HepG2 (cell line): Measurements from ENCODE around the gene IL36A. TPM values are rescaled to one million over a fixed set of nuclear protein-coding genes. Genes with fewer than 3 reads are reported as not detected.

Experiments used
- ATAC-seq: fragments of 200-7000 bp; cut with Tn5 transposase; 3 replicates; pipeline ENCODE4 v1.9.1; 2020; ENCODE audit warnings: mild to moderate bottlenecking, moderate library complexity
- BruUV-seq: library from RNA; stranded (reverse); fragments of 400-500 nt; replicated peaks from 2 replicates; lab custom pipeline; 2021; lab: Mats Ljungman, UMichigan
- CTCF ChIA-PET: fragments of 300-600 bp; formaldehyde crosslinking; extraction: SDS; loops from one replicate; lab custom pipeline; 2021; ENCODE audit warnings: low total read pairs, inconsistent platforms, low intra/inter-chr PET ratio; lab: Yijun Ruan, JAX
- POLR2A ChIA-PET: fragments of 350-600 bp; sonication (Branson Sonifier 250); formaldehyde crosslinking; loops from one replicate; lab custom pipeline; 2020; ENCODE audit warnings: antibody characterized with exemption, inconsistent platforms; lab: Yijun Ruan, JAX
- DNase-seq: peaks from one replicate; pipeline ENCODE4 v3.0.0-alpha.2; 2015; ENCODE audit warnings: low spot score
- FAIRE-seq: peaks from 3 replicates; lab custom pipeline; 2011; peaks lifted over from hg19 to GRCh38; lab: Jason Lieb, UNC
- H2AFZ ChIP-seq: one replicate; pipeline ENCODE4 v1.6.1; 2011; ENCODE audit warnings: low read length, inconsistent platforms
- H3K27ac ChIP-seq: fragments of 300-600 bp; 3 replicates; pipeline ENCODE4 v1.8.0; 2011; ENCODE audit warnings: mixed run types, mild to moderate bottlenecking, mixed read lengths, low read length, inconsistent platforms; ENCODE audit not compliant: insufficient read depth; ENCODE audit errors: extremely low read length
- H3K27me3 ChIP-seq, 2 experiments: fragments of 200-600 bp in 1 of 2; 2 replicates in 1 of 2; 3 replicates in 1 of 2; pipeline versions ENCODE4 v1.6.0 to v1.8.0; 2011; ENCODE audit warnings: low read length in 2 of 2, mild to moderate bottlenecking in 2 of 2, moderate library complexity in 2 of 2, inconsistent platforms in 1 of 2; ENCODE audit not compliant: insufficient read depth in 2 of 2, control insufficient read depth in 1 of 2
- H3K36me3 ChIP-seq, 2 experiments: fragments of 200-600 bp in 1 of 2; replicated peaks in 1 of 2; 2 replicates in 1 of 2; 3 replicates in 1 of 2; pipeline versions ENCODE4 v1.5.1 to v1.8.0; 2011; ENCODE audit warnings: low read length in 2 of 2, inconsistent platforms in 1 of 2; ENCODE audit not compliant: insufficient read depth in 2 of 2, control insufficient read depth in 1 of 2
- H3K4me1 ChIP-seq: 2 replicates; pipeline ENCODE4 v1.5.1; 2012; ENCODE audit warnings: low read length, inconsistent platforms; ENCODE audit not compliant: insufficient read depth
- H3K4me2 ChIP-seq: 2 replicates; pipeline ENCODE4 v1.6.0; 2011; ENCODE audit warnings: low read depth, low read length, inconsistent platforms
- H3K4me3 ChIP-seq, 3 experiments: fragments of 200-600 bp in 1 of 3; sonication (generic), shearing (Covaris generic) in 1 of 3; replicated peaks in 1 of 3; 2 replicates each; pipeline ENCODE4 v1.5.1; 2011 to 2016; ENCODE audit warnings: low read length in 3 of 3, inconsistent platforms in 2 of 3, low read depth in 2 of 3, mild to moderate bottlenecking in 2 of 3, control low read depth in 1 of 3, mixed read lengths in 1 of 3; ENCODE audit not compliant: insufficient read depth in 1 of 3
- H3K79me2 ChIP-seq: one replicate; pipeline ENCODE4 v1.6.1; 2011; ENCODE audit warnings: low read length, inconsistent platforms; ENCODE audit not compliant: insufficient read depth
- H3K9ac ChIP-seq: 2 replicates; pipeline ENCODE4 v1.6.0; 2011; ENCODE audit warnings: mild to moderate bottlenecking, low read depth, low read length, inconsistent platforms; ENCODE audit not compliant: insufficient read depth
- H3K9me3 ChIP-seq: 2 replicates; pipeline ENCODE4 v1.5.1; 2012; ENCODE audit warnings: mild to moderate bottlenecking, low read length
- H4K20me1 ChIP-seq: 2 replicates; pipeline ENCODE4 v1.6.0; 2011; ENCODE audit warnings: inconsistent platforms, mild to moderate bottlenecking, low read length, moderate library complexity; ENCODE audit not compliant: insufficient read depth
- CHD4 ChIP-seq: fragments of 200-600 bp; sonication (generic); IDR thresholded peaks from 2 replicates; pipeline ENCODE4 v1.7.0; 2017; ENCODE audit warnings: mild to moderate bottlenecking, low read length, borderline replicate concordance
- FLYWCH1 ChIP-seq: sonication (generic); formaldehyde crosslinking; IDR thresholded peaks from 2 replicates; pipeline ENCODE4 v1.8.1; 2023; ENCODE audit warnings: mild to moderate bottlenecking, missing genetic modification reagents
- IKZF4 ChIP-seq: sonication (generic); formaldehyde crosslinking; IDR thresholded peaks from 2 replicates; pipeline ENCODE4 v1.5.1; 2020; ENCODE audit warnings: borderline replicate concordance, mild to moderate bottlenecking, low read depth, missing genetic modification reagents; ENCODE audit errors: not compliant biosample characterization
- MBNL3 ChIP-seq: fragments of 250-450 bp; sonication (Bioruptor Pico); conservative IDR thresholded peaks from 2 replicates; pipeline ENCODE4 v1.8.0; 2022; ENCODE audit warnings: mild to moderate bottlenecking, inconsistent platforms
- MED1 ChIP-seq: sonication (generic); formaldehyde crosslinking; IDR thresholded peaks from 2 replicates; pipeline ENCODE4 v1.4.0; 2020; ENCODE audit warnings: missing genetic modification reagents
- MYC ChIP-seq: sonication (generic); formaldehyde crosslinking; IDR thresholded peaks from 2 replicates; pipeline ENCODE4 v1.9.0; 2021; ENCODE audit warnings: missing genetic modification reagents, borderline replicate concordance
- NRL ChIP-seq: sonication (generic); formaldehyde crosslinking; IDR thresholded peaks from 2 replicates; pipeline ENCODE4 v1.5.0; 2020; ENCODE audit warnings: missing genetic modification reagents, mild to moderate bottlenecking, moderate library complexity, borderline replicate concordance
- SIN3B ChIP-seq: fragments of 150-350 bp; IDR thresholded peaks from 2 replicates; pipeline ENCODE4 v1.6.1; 2014; ENCODE audit warnings: low read length
- SMAD1 ChIP-seq: sonication (generic); formaldehyde crosslinking; IDR thresholded peaks from 2 replicates; pipeline ENCODE4 v1.4.0; 2020; ENCODE audit warnings: missing genetic modification reagents, low read depth, mild to moderate bottlenecking, borderline replicate concordance
- SMAD3 ChIP-seq: sonication (generic); formaldehyde crosslinking; IDR thresholded peaks from 2 replicates; pipeline ENCODE4 v1.4.0; 2020; ENCODE audit warnings: missing genetic modification reagents
- ZFP62 ChIP-seq: sonication (generic); formaldehyde crosslinking; IDR thresholded peaks from 2 replicates; pipeline ENCODE4 v1.4.0; 2020; ENCODE audit warnings: missing genetic modification reagents
- ZFP90 ChIP-seq: sonication (generic); formaldehyde crosslinking; IDR thresholded peaks from 2 replicates; pipeline ENCODE4 v1.8.0; 2022; ENCODE audit warnings: missing genetic modification reagents, mild to moderate bottlenecking, inconsistent platforms, borderline replicate concordance
- ZNF256 ChIP-seq: sonication (generic); formaldehyde crosslinking; conservative IDR thresholded peaks from 2 replicates; pipeline ENCODE4 v1.4.0; 2020; ENCODE audit warnings: missing genetic modification reagents
- WGBS: methylation state at CpG from one replicate; pipeline ENCODE4 v1.1.6; 2017; ENCODE audit warnings: low lambda C conversion rate; 5-methylcytosine and 5-hydroxymethylcytosine counted together
- in situ Hi-C: cut with HindIII; loops from 2 replicates; pipeline ENCODE4 v1.10.0; 2017; ENCODE audit warnings: low pct_unique_long_range_greater_than_20kb; ENCODE audit not compliant: extremely low pct_ligation_motif_present
- intact Hi-C: fragments of 100-400 bp; cut with micrococcal nuclease; formaldehyde crosslinking; loops from one replicate; pipeline ENCODE4 v1.10.0; 2022; ENCODE audit not compliant: unreplicated experiment
- polyA plus RNA-seq, 8 experiments: library from polyadenylated mRNA; depleted of rRNA in 3 of 8; stranded (reverse) in 7 of 8; unstranded in 1 of 8; fragments of >200 nt; fragmentation: Illumina TruSeq in 4 of 8; extraction: Trizol in 4 of 8; gene quantifications; 2 replicates each; pipeline versions ENCODE4 v1.2.1 to v1.2.3, GENCODE V29; 2011 to 2016; ENCODE audit warnings: low read depth in 4 of 8, missing spikeins in 1 of 8, mixed read lengths in 1 of 8; ENCODE audit not compliant: insufficient read depth in 1 of 8
- total RNA-seq, 5 experiments: library from RNA; depleted of rRNA; stranded (reverse); fragments of >200 nt; fragmentation: Illumina TruSeq; extraction: Trizol; gene quantifications; 2 replicates each; pipeline ENCODE4 v1.2.3, GENCODE V29; 2016; ENCODE audit warnings: low read depth in 1 of 5
- TF ChIP-seq, protein P1 (sequence below): sonication (generic); formaldehyde crosslinking; IDR thresholded peaks from 2 replicates; pipeline ENCODE4 v1.8.0; 2022; ENCODE audit warnings: missing genetic modification reagents, low read depth, mild to moderate bottlenecking, borderline replicate concordance
- TF ChIP-seq, protein P2 (sequence below): sonication (generic); formaldehyde crosslinking; IDR thresholded peaks from 2 replicates; pipeline ENCODE4 v1.5.0; 2020; ENCODE audit warnings: mild to moderate bottlenecking, missing genetic modification reagents, borderline replicate concordance

IL36A gene
- total and polyA plus RNA-seq, 2 of the 13 experiments (the other 11 are each of a cell fraction or from before 2014, with no cell fraction given) = not detected

DNA sequence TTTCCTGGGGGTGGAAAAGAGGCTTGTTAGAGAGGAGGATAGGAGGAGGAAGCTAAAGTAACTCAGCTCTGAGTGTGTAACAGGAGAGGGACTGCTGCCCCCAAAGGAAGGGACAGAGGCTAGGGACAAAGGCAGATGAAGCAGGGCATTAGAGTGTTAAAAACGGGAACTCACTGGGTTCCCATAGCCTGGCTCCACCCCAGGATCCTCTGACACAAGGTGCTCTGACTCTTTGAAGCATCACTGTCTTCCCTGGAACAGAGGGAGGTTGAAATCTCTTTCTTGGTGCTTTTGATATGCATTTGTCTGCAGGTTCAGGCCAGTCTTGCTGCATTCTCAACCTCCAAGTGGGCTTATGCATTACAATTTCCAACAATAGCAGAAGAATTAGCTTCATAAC lies 22.9 kb downstream of the IL36A start:
- no peak overlapping the region for H3K4me3 ChIP-seq
- intact Hi-C loops (no loop called here), in situ Hi-C loops (no loop called here)
- FAIRE-seq (no peak), ATAC-seq (no peak), DNase-seq (no peak)
- ChIA-PET CTCF (no interaction called here), POLR2A (no interaction called here)
- no peaks in the 10 kb centered on the region for H3K9me3 ChIP-seq
- H3K9ac ChIP-seq = no peak overlapping the region
- TF ChIP-seq IKZF4 (CRISPR knock-in tag) = no peak
- no peak for TF ChIP-seq FLYWCH1
- TF ChIP-seq, protein P1, sequence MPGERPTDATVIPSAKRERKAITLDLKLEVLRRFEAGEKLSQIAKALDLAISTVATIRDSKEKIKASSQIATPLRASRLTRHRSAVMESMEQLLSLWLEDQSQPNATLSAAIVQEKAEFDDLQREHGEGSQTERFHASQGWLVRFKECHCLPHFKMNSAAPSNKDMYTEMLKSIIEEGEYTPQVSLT (CRISPR knock-in tag) = no peak
- no peak for TF ChIP-seq MYC (CRISPR knock-in tag)
- no peak for TF ChIP-seq CHD4
- TF ChIP-seq ZFP90 (CRISPR knock-in tag) = no peak
- TF ChIP-seq ZFP62 (CRISPR knock-in tag) = no peak
- TF ChIP-seq NRL = no peak
- TF ChIP-seq SIN3B = no peak
- TF ChIP-seq, protein P2, sequence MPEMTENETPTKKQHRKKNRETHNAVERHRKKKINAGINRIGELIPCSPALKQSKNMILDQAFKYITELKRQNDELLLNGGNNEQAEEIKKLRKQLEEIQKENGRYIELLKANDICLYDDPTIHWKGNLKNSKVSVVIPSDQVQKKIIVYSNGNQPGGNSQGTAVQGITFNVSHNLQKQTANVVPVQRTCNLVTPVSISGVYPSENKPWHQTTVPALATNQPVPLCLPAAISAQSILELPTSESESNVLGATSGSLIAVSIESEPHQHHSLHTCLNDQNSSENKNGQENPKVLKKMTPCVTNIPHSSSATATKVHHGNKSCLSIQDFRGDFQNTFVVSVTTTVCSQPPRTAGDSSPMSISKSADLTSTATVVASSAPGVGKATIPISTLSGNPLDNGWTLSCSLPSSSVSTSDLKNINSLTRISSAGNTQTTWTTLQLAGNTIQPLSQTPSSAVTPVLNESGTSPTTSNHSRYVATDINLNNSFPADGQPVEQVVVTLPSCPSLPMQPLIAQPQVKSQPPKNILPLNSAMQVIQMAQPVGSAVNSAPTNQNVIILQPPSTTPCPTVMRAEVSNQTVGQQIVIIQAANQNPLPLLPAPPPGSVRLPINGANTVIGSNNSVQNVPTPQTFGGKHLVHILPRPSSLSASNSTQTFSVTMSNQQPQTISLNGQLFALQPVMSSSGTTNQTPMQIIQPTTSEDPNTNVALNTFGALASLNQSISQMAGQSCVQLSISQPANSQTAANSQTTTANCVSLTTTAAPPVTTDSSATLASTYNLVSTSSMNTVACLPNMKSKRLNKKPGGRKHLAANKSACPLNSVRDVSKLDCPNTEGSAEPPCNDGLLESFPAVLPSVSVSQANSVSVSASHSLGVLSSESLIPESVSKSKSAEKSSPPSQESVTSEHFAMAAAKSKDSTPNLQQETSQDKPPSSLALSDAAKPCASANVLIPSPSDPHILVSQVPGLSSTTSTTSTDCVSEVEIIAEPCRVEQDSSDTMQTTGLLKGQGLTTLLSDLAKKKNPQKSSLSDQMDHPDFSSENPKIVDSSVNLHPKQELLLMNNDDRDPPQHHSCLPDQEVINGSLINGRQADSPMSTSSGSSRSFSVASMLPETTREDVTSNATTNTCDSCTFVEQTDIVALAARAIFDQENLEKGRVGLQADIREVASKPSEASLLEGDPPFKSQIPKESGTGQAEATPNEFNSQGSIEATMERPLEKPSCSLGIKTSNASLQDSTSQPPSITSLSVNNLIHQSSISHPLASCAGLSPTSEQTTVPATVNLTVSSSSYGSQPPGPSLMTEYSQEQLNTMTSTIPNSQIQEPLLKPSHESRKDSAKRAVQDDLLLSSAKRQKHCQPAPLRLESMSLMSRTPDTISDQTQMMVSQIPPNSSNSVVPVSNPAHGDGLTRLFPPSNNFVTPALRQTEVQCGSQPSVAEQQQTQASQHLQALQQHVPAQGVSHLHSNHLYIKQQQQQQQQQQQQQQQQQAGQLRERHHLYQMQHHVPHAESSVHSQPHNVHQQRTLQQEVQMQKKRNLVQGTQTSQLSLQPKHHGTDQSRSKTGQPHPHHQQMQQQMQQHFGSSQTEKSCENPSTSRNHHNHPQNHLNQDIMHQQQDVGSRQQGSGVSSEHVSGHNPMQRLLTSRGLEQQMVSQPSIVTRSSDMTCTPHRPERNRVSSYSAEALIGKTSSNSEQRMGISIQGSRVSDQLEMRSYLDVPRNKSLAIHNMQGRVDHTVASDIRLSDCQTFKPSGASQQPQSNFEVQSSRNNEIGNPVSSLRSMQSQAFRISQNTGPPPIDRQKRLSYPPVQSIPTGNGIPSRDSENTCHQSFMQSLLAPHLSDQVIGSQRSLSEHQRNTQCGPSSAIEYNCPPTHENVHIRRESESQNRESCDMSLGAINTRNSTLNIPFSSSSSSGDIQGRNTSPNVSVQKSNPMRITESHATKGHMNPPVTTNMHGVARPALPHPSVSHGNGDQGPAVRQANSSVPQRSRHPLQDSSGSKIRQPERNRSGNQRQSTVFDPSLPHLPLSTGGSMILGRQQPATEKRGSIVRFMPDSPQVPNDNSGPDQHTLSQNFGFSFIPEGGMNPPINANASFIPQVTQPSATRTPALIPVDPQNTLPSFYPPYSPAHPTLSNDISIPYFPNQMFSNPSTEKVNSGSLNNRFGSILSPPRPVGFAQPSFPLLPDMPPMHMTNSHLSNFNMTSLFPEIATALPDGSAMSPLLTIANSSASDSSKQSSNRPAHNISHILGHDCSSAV = no peak
- TF ChIP-seq MED1 = no peak
- TF ChIP-seq MBNL3 (CRISPR knock-in tag) = no peak
- TF ChIP-seq SMAD1 (CRISPR knock-in tag) = no peak
- no peak for TF ChIP-seq ZNF256 (CRISPR knock-in tag)
- no peak for TF ChIP-seq SMAD3 (CRISPR knock-in tag)
- H3K79me2 ChIP-seq = no peaks in the 10 kb centered on the region
- no peaks in the 10 kb centered on the region for H3K36me3 ChIP-seq
- 9% methylated on average over 1 of the region's 1 CpG for WGBS
- BruUV-seq = no TSS peak
- no peak overlapping the region for H3K27ac ChIP-seq
- no peaks in the 10 kb centered on the region for H3K4me1 ChIP-seq
- H3K27me3 ChIP-seq = peaks cover 0 to 10% of the 10 kb centered on the region in 2 experiments; a peak in 3 of 5 replicates
- no peak overlapping the region for H2AFZ ChIP-seq
- no peaks in the 10 kb centered on the region for H4K20me1 ChIP-seq
- no peak overlapping the region for H3K4me2 ChIP-seq
